ENCODE data around the gene RCHY1. TPM values are rescaled to one million over a fixed set of nuclear protein-coding genes. Genes with fewer than 3 reads are reported as not detected.

RCHY1 gene
- total RNA-seq (10 to 100 TPM; 30.0 to 33.5 TPM), polyA plus RNA-seq (10 to 100 TPM; 19.9 to 28.5 TPM)
- long read RNA-seq, donor 1, full-length matches to known transcripts: 56 of 61 reads
- long read RNA-seq, donor 1, partial matches to known transcripts: 1 of 61 reads
- long read RNA-seq, donor 1, other reads (novel, unspliced or antisense): 4 of 61 reads
- long read RNA-seq, donor 2, full-length matches to known transcripts: 10 of 12 reads
- long read RNA-seq, donor 2, partial matches to known transcripts: 1 of 12 reads
- long read RNA-seq, donor 2, other reads (novel, unspliced or antisense): 1 of 12 reads

GRCh38 chr4:75514131-75514948 is at the start of gene RCHY1, which contains the start of gene THAP6:
Gene RCHY1, minus strand, starts transcription at chr4:75514403. Its CDS starts 117 bp downstream, at chr4:75514286.
Gene THAP6, plus strand, starts transcription at chr4:75514473. Its CDS starts 980 bp downstream, at chr4:75515453.
- 0% methylated on average over 60 to 61 of the region's 61 CpGs for WGBS, 2 donors
- Histone ChIP-seq H3K27ac (ENCODE audit: low read depth in 1 of 2, low read length in 2 of 2) (peak within 1 kb of the TSS; percentile 40 to 89), H3K27me3 (ENCODE audit: control insufficient read depth in 1 of 2, insufficient read depth in 2 of 2, low read length in 1 of 2) (no peaks in the 10 kb centered on the region), H3K9me3 (ENCODE audit: control insufficient read depth, low read length) (no peaks in the 10 kb centered on the region), H3K4me1 (ENCODE audit: control insufficient read depth in 1 of 2, insufficient read depth in 2 of 2, low read length in 2 of 2) (peaks cover 7 to 11% of the 10 kb centered on the region in 2 donors), H3K36me3 (ENCODE audit: control insufficient read depth in 1 of 2, insufficient read depth in 2 of 2, low read length in 1 of 2) (no peaks in the 10 kb centered on the region), H3K4me3 (ENCODE audit: low read length in 2 of 2) (peak within 1 kb of the TSS; percentile 99 to 100)
- peak; percentile 98 to 99 for DNase-seq
- ATAC-seq (ENCODE audit: low FRiP score): peak; percentile 99
- intact Hi-C loops (cut with DNase I): no loop called here

GRCh38 chr4:75561789-75562188 is 47.6 kb upstream of the RCHY1 start:
- DNase-seq: no peak
- 75 to 77% methylated on average over 7 to 8 of the region's 8 CpGs for WGBS, 2 donors
- intact Hi-C loops (cut with DNase I): no loop called here

GRCh38 chr4:75557696-75558095 is 43.5 kb upstream of the RCHY1 start:
- Histone ChIP-seq H3K36me3 (ENCODE audit: control insufficient read depth in 1 of 2, insufficient read depth in 2 of 2, low read length in 1 of 2) (no peaks in the 10 kb centered on the region), H3K4me3 (ENCODE audit: low read length in 2 of 2) (no peak overlapping the region), H3K4me1 (ENCODE audit: control insufficient read depth in 1 of 2, insufficient read depth in 2 of 2, low read length in 2 of 2) (no peaks in the 10 kb centered on the region), H3K9me3 (ENCODE audit: control insufficient read depth, low read length) (no peaks in the 10 kb centered on the region), H3K27me3 (ENCODE audit: control insufficient read depth in 1 of 2, insufficient read depth in 2 of 2, low read length in 1 of 2) (no peaks in the 10 kb centered on the region), H3K27ac (ENCODE audit: low read depth in 1 of 2, low read length in 2 of 2) (no peak overlapping the region)
- intact Hi-C loops (cut with DNase I): no loop called here
- DNase-seq (no peak), ATAC-seq (ENCODE audit: low FRiP score) (no peak)
- WGBS, 2 donors: 84 to 85% methylated on average over 8 of the region's 8 CpGs

More at GRCh38 chr4:75561789-75562188, 47.6 kb upstream of the RCHY1 start:
- Histone ChIP-seq H3K36me3 (ENCODE audit: control insufficient read depth in 1 of 2, insufficient read depth in 2 of 2, low read length in 1 of 2) (no peaks in the 10 kb centered on the region), H3K4me1 (ENCODE audit: control insufficient read depth in 1 of 2, insufficient read depth in 2 of 2, low read length in 2 of 2) (no peaks in the 10 kb centered on the region), H3K9me3 (ENCODE audit: control insufficient read depth, low read length) (no peaks in the 10 kb centered on the region), H3K4me3 (ENCODE audit: low read length in 2 of 2) (no peak overlapping the region), H3K27ac (ENCODE audit: low read depth in 1 of 2, low read length in 2 of 2) (no peak overlapping the region), H3K27me3 (ENCODE audit: control insufficient read depth in 1 of 2, insufficient read depth in 2 of 2, low read length in 1 of 2) (no peaks in the 10 kb centered on the region)
- no peak for ATAC-seq (ENCODE audit: low FRiP score)

DNA sequence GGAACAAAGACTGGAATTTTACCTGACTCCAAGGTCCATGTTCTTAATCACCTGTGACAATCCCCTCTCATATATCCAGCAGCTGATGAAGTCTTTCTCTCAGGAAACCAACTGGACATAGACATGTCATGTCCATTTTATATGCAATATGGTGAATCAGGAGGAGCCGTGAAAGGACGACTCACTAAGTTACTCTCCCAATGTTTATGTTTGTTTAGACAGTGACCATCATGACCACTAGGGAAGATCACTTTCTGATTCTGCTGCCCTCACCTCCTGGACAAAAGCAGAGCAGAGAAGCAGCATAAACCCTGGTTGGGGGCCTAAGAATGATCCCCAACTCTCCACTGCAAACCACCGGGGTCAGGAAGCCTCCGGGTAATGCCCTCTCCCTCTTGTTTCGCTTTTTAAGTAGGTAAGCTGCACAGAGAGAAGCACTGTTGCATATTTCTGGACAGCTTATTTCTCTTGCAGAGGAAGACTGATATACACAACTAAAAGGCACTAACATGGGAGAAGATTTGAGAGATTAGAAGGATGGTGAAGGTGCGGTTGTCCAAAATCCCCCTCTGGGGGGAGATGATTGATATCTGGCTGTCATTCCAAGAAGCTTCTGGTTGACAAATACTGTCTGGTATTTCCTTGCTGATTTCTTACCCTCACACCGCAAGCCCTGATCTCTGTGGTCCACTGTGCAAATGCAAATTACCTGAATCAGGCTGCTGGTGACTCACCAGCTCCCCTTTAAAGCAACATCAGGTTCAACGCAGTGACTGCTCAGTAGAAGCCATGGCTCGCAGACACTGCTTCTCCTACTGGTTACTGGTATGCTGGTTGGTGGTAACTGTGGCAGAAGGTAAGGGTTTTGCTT is 41.3 kb upstream of the RCHY1 start, which contains the start of gene ODAPH:
TSS of gene ODAPH (plus strand) at position 773 of the 871 bp plus-strand sequence. CDS start at position 790, 17 bp downstream.
- WGBS, 2 donors: 56 to 61% methylated on average over 9 of the region's 9 CpGs
- Histone ChIP-seq H3K27me3 (ENCODE audit: control insufficient read depth in 1 of 2, insufficient read depth in 2 of 2, low read length in 1 of 2) (no peaks in the 10 kb centered on the region), H3K4me1 (ENCODE audit: control insufficient read depth in 1 of 2, insufficient read depth in 2 of 2, low read length in 2 of 2) (no peaks in the 10 kb centered on the region), H3K27ac (ENCODE audit: low read depth in 1 of 2, low read length in 2 of 2) (no peak within 1 kb of the TSS), H3K9me3 (ENCODE audit: control insufficient read depth, low read length) (no peaks in the 10 kb centered on the region), H3K36me3 (ENCODE audit: control insufficient read depth in 1 of 2, insufficient read depth in 2 of 2, low read length in 1 of 2) (no peaks in the 10 kb centered on the region), H3K4me3 (ENCODE audit: low read length in 2 of 2) (no peak within 1 kb of the TSS)
- ATAC-seq (ENCODE audit: low FRiP score) (no peak), DNase-seq (no peak)
- intact Hi-C loops (cut with DNase I): no loop called here

- Histone ChIP-seq H3K9me3 (ENCODE audit: control insufficient read depth, low read length) (no peaks in the 10 kb centered on the region), H3K36me3 (ENCODE audit: control insufficient read depth in 1 of 2, insufficient read depth in 2 of 2, low read length in 1 of 2) (no peaks in the 10 kb centered on the region), H3K4me1 (ENCODE audit: control insufficient read depth in 1 of 2, insufficient read depth in 2 of 2, low read length in 2 of 2) (no peaks in the 10 kb centered on the region), H3K27ac (ENCODE audit: low read depth in 1 of 2, low read length in 2 of 2) (no peak overlapping the region), H3K4me3 (ENCODE audit: low read length in 2 of 2) (no peak overlapping the region), H3K27me3 (ENCODE audit: control insufficient read depth in 1 of 2, insufficient read depth in 2 of 2, low read length in 1 of 2) (no peaks in the 10 kb centered on the region)
- DNase-seq (no peak), ATAC-seq (ENCODE audit: low FRiP score) (no peak)
- intact Hi-C loops (cut with DNase I): no loop called here
These were observed 38.2 kb upstream of the RCHY1 start for GRCh38 chr4:75552452-75552851.

GRCh38 chr4:75549019-75549418 is 34.8 kb upstream of the RCHY1 start:
- Histone ChIP-seq H3K4me3 (ENCODE audit: low read length in 2 of 2) (no peak overlapping the region), H3K27me3 (ENCODE audit: control insufficient read depth in 1 of 2, insufficient read depth in 2 of 2, low read length in 1 of 2) (no peaks in the 10 kb centered on the region), H3K36me3 (ENCODE audit: control insufficient read depth in 1 of 2, insufficient read depth in 2 of 2, low read length in 1 of 2) (no peaks in the 10 kb centered on the region), H3K27ac (ENCODE audit: low read depth in 1 of 2, low read length in 2 of 2) (no peak overlapping the region), H3K4me1 (ENCODE audit: control insufficient read depth in 1 of 2, insufficient read depth in 2 of 2, low read length in 2 of 2) (no peaks in the 10 kb centered on the region), H3K9me3 (ENCODE audit: control insufficient read depth, low read length) (no peaks in the 10 kb centered on the region)
- intact Hi-C loops (cut with DNase I): no loop called here
- DNase-seq (no peak), ATAC-seq (ENCODE audit: low FRiP score) (no peak)
- WGBS, 2 donors: 90 to 92% methylated on average over 2 of the region's 2 CpGs

- Histone ChIP-seq H3K27me3 (ENCODE audit: control insufficient read depth in 1 of 2, insufficient read depth in 2 of 2, low read length in 1 of 2) (no peaks in the 10 kb centered on the region), H3K27ac (ENCODE audit: low read depth in 1 of 2, low read length in 2 of 2) (no peak overlapping the region), H3K4me1 (ENCODE audit: control insufficient read depth in 1 of 2, insufficient read depth in 2 of 2, low read length in 2 of 2) (no peaks in the 10 kb centered on the region), H3K4me3 (ENCODE audit: low read length in 2 of 2) (no peak overlapping the region), H3K9me3 (ENCODE audit: control insufficient read depth, low read length) (no peaks in the 10 kb centered on the region), H3K36me3 (ENCODE audit: control insufficient read depth in 1 of 2, insufficient read depth in 2 of 2, low read length in 1 of 2) (peaks cover 0 to under 1% of the 10 kb centered on the region in 2 donors)
- DNase-seq (peak; percentile 61 to 82), ATAC-seq (ENCODE audit: low FRiP score) (no peak)
- intact Hi-C loops (cut with DNase I): no loop called here
- WGBS, 2 donors: 65 to 67% methylated on average over 15 of the region's 15 CpGs
These were observed 33.6 kb upstream of the RCHY1 start for GRCh38 chr4:75547647-75548387.

- intact Hi-C loops (cut with DNase I): no loop called here
- H3K4me3 ChIP-seq (ENCODE audit: low read length in 2 of 2): no peak overlapping the region
- 88 to 92% methylated on average over 5 of the region's 5 CpGs for WGBS, 2 donors
- ATAC-seq (ENCODE audit: low FRiP score): no peak
- H3K36me3 ChIP-seq (ENCODE audit: control insufficient read depth in 1 of 2, insufficient read depth in 2 of 2, low read length in 1 of 2): peaks cover 0 to 2% of the 10 kb centered on the region in 2 donors
- no peak overlapping the region for H3K27ac ChIP-seq (ENCODE audit: low read depth in 1 of 2, low read length in 2 of 2)
- no peaks in the 10 kb centered on the region for H3K27me3 ChIP-seq (ENCODE audit: control insufficient read depth in 1 of 2, insufficient read depth in 2 of 2, low read length in 1 of 2)
- no peak for DNase-seq
- H3K9me3 ChIP-seq (ENCODE audit: control insufficient read depth, low read length): no peaks in the 10 kb centered on the region
- H3K4me1 ChIP-seq (ENCODE audit: control insufficient read depth in 1 of 2, insufficient read depth in 2 of 2, low read length in 2 of 2): no peaks in the 10 kb centered on the region
These were observed 31.3 kb upstream of the RCHY1 start for GRCh38 chr4:75545526-75545925.
